GM21717 (cell line): Measurements from ENCODE around the gene CAMTA1.

ENCODE experiments used
- ATAC-seq: cut with Tn5 transposase; IDR thresholded peaks from one replicate; pipeline ENCODE4 v1.9.1; 2021; ENCODE audit warnings: mild to moderate bottlenecking, moderate library complexity; ENCODE audit not compliant: unreplicated experiment

Gene CAMTA1

GRCh38 chr1:7263021-7263960, 478.0 kb downstream of the CAMTA1 start:
- ATAC-seq, result no peak

GRCh38 chr1:7264101-7264500, 478.8 kb downstream of the CAMTA1 start:
- ATAC-seq, result no peak

GRCh38 chr1:7265771-7266371, 480.6 kb downstream of the CAMTA1 start:
- no peak for ATAC-seq

GRCh38 chr1:7266561-7266960, 481.3 kb downstream of the CAMTA1 start:
- no peak for ATAC-seq

- no peak for ATAC-seq
Observed at GRCh38 chr1:7267493-7267892, 482.2 kb downstream of the CAMTA1 start.

GRCh38 chr1:7268983-7269382, 483.7 kb downstream of the CAMTA1 start:
- no peak for ATAC-seq

- no peak for ATAC-seq
Observed at GRCh38 chr1:7269525-7269924, 484.3 kb downstream of the CAMTA1 start.

- ATAC-seq, result no peak
Observed at GRCh38 chr1:7274256-7274655, 489.0 kb downstream of the CAMTA1 start.

GRCh38 chr1:7278045-7278444, 492.8 kb downstream of the CAMTA1 start:
- no peak for ATAC-seq

- no peak for ATAC-seq
Observed at GRCh38 chr1:7278827-7279765, 493.8 kb downstream of the CAMTA1 start.

- no peak for ATAC-seq
Observed at GRCh38 chr1:7279769-7280168, 494.5 kb downstream of the CAMTA1 start.

- no peak for ATAC-seq
Observed at GRCh38 chr1:7280347-7280960, 495.2 kb downstream of the CAMTA1 start.

GRCh38 chr1:7281821-7282220, 496.6 kb downstream of the CAMTA1 start:
- ATAC-seq, result no peak

- ATAC-seq, result no peak
Observed at GRCh38 chr1:7284839-7285435, 499.7 kb downstream of the CAMTA1 start.

GRCh38 chr1:7285856-7286454, 500.7 kb downstream of the CAMTA1 start:
- ATAC-seq, result no peak

GRCh38 chr1:7287013-7287412, 501.8 kb downstream of the CAMTA1 start:
- ATAC-seq, result no peak

- ATAC-seq, result no peak
Observed at GRCh38 chr1:7288992-7289391, 503.7 kb downstream of the CAMTA1 start.

- ATAC-seq, result no peak
Observed at GRCh38 chr1:7289694-7290093, 504.4 kb downstream of the CAMTA1 start.

GRCh38 chr1:7290971-7291970, 506.0 kb downstream of the CAMTA1 start:
- no peak for ATAC-seq
